Right atrium auricular region (tissue), 2 donors: ENCODE measurements around the gene NLRP2B. TPM values are rescaled to one million over a fixed set of nuclear protein-coding genes. Genes with fewer than 3 reads are reported as not detected.
"Not testable (repeated sequence)": the region's sequence is repeated elsewhere in the genome, so short reads cannot be mapped to it uniquely, and the experiment has no call there.

Source experiments
- DNase-seq: peaks from one replicate; pipeline ENCODE4 v3.0.0-alpha.2; 2019; ENCODE audit warnings: low spot score
- H3K27ac ChIP-seq, 2 donors: fragments of 200-600 bp; sonication (generic); 1 replicate in 1 of 2; 2 replicates in 1 of 2; pipeline ENCODE4 v1.5.1; 2016 to 2019
- H3K27me3 ChIP-seq, 2 donors: fragments of 200-600 bp; sonication (generic); one replicate each; pipeline versions ENCODE4 v1.5.1 to v1.6.0; 2017 to 2019
- H3K36me3 ChIP-seq: fragments of 200-600 bp; sonication (generic); one replicate; pipeline ENCODE4 v1.5.1; 2016
- H3K4me1 ChIP-seq, 2 donors: fragments of 200-600 bp; sonication (generic); one replicate each; pipeline versions ENCODE4 v1.5.1 to v1.6.0; 2017 to 2019
- H3K4me3 ChIP-seq, 2 donors: fragments of 200-600 bp; sonication (generic); 1 replicate in 1 of 2; 2 replicates in 1 of 2; pipeline ENCODE4 v1.5.1; 2017 to 2019; ENCODE audit warnings: mild to moderate bottlenecking in 1 of 2, moderate library complexity in 1 of 2
- H3K9me3 ChIP-seq, 2 donors: fragments of 200-600 bp; sonication (generic); one replicate each; pipeline ENCODE4 v1.5.1; 2019
- total RNA-seq, 2 donors: library from RNA; depleted of rRNA; stranded (reverse); fragments of >200 nt; gene quantifications; one replicate each; pipeline ENCODE4 v1.1.0, GENCODE V29; 2016
- TF ChIP-seq, protein P1 (sequence below), 2 donors: fragments of 200-600 bp; sonication (generic); IDR thresholded peaks; one replicate each; pipeline ENCODE4 v1.5.1; 2019; ENCODE audit warnings: antibody characterized with exemption in 2 of 2

Gene NLRP2B
- total RNA-seq, 2 donors from 2014 or later, result not detected

DNA sequence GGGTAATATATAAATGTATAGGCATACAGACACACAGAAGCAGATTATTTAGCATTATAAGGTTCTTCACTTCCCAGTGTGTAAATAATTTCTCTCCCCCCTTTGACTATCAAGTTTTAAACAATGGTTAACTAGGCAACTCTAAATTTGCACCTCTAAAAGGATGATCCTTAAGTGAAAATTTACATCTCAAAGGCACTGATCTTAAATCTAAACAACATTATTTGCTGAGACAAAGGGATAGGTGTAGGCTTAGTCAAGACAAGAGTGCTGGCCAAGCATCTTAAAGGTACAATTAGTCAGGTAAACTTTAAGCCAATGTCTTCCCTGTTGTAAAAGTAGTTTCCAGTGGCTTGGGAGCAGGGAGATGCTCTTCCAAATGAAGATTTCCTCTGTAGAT is 33.0 kb downstream of the NLRP2B start:
- Histone ChIP-seq H3K9me3 (no peaks in the 10 kb centered on the region), H3K4me1 (no peaks in the 10 kb centered on the region), H3K27me3 (no peaks in the 10 kb centered on the region), H3K27ac (no peak overlapping the region), H3K36me3 (no peaks in the 10 kb centered on the region), H3K4me3 (no peak overlapping the region)
- DNase-seq, result no peak
- TF ChIP-seq, protein P1, sequence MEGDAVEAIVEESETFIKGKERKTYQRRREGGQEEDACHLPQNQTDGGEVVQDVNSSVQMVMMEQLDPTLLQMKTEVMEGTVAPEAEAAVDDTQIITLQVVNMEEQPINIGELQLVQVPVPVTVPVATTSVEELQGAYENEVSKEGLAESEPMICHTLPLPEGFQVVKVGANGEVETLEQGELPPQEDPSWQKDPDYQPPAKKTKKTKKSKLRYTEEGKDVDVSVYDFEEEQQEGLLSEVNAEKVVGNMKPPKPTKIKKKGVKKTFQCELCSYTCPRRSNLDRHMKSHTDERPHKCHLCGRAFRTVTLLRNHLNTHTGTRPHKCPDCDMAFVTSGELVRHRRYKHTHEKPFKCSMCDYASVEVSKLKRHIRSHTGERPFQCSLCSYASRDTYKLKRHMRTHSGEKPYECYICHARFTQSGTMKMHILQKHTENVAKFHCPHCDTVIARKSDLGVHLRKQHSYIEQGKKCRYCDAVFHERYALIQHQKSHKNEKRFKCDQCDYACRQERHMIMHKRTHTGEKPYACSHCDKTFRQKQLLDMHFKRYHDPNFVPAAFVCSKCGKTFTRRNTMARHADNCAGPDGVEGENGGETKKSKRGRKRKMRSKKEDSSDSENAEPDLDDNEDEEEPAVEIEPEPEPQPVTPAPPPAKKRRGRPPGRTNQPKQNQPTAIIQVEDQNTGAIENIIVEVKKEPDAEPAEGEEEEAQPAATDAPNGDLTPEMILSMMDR (IDR thresholded peaks at IDR 0.05), result no peak

DNA sequence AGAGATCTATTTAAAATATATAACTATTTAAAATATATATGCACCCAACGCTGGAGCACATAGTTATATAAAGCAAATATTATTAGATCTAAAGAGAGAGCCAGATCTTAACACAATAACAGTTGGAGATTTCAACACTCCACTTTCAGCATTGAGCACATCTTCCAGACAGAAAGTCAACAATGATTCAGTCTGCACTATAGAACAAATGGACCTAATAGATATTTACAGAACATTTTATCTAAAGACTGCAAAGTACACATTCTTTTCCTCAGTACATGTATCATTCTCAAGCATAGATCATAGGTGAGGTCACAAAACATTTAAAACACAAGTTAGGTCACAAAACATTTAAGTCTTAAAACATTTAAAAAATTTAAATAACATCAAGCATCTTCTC is 36.4 kb downstream of the NLRP2B start:
- Histone ChIP-seq H3K9me3 (no peaks in the 10 kb centered on the region), H3K27me3 (no peaks in the 10 kb centered on the region), H3K27ac (no peak overlapping the region), H3K4me1 (no peaks in the 10 kb centered on the region), H3K4me3 (no peak overlapping the region), H3K36me3 (no peaks in the 10 kb centered on the region)
- TF ChIP-seq, protein P1 (IDR thresholded peaks at IDR 0.05), result no peak
- DNase-seq, result no peak

- Histone ChIP-seq H3K4me3 (no peak overlapping the region), H3K27ac (no peak overlapping the region), H3K27me3 (no peaks in the 10 kb centered on the region), H3K9me3 (no peaks in the 10 kb centered on the region), H3K4me1 (no peaks in the 10 kb centered on the region), H3K36me3 (no peaks in the 10 kb centered on the region)
- no peak for DNase-seq
- TF ChIP-seq, protein P1 (IDR thresholded peaks at IDR 0.05), result no peak
These were observed 38.7 kb downstream of the NLRP2B start for GRCh38 chrX:57641338-57641737.

DNA sequence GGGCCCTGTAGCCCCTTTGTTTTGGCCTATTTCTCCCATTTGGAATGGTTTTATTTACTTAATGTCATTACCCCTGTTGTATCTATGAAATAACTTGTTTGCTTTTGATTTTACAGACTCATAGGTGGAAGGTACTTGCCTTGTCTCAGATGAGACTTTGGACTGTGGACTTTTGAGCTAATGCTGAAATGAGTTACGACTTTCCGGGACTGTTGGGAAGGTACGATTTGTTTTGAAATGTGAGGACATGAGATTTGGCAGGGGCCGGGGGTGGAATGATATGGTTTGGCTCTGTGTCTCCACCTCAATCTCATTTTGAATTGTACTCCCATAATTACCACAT is 39.4 kb downstream of the NLRP2B start:
- Histone ChIP-seq H3K4me1 (no peaks in the 10 kb centered on the region), H3K36me3 (no peaks in the 10 kb centered on the region), H3K9me3 (no peaks in the 10 kb centered on the region), H3K27me3 (no peaks in the 10 kb centered on the region), H3K4me3 (no peak overlapping the region), H3K27ac (no peak overlapping the region)
- TF ChIP-seq, protein P1 (IDR thresholded peaks at IDR 0.05), result no peak
- DNase-seq, result no peak

DNA sequence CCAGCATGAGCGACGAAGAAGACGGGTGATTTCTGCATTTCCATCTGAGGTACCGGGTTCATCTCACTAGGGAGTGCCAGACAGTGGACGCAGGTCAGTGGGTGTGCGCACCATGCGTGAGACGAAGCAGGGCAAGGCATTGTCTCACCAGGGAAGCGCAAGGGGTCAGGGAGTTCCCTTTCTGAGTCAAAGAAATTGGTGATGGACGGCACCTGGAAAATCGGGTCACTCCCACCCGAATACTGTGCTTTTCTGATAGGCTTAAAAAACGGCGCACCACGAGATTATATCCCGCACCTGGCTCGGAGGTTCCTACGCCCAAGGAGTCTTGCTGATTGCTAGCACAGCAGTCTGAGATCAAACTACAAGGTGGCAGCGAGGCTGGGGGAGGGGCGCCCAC is 50.6 kb downstream of the NLRP2B start:
- H3K27ac ChIP-seq, H3K27me3 ChIP-seq, H3K4me3 ChIP-seq, H3K4me1 ChIP-seq, DNase-seq, H3K36me3 ChIP-seq: not testable (repeated sequence)
- peaks cover 0 to 43% of the 10 kb centered on the region in 2 donors for H3K9me3 ChIP-seq

Other genes with a start within 250 kb of the NLRP2B start
- 1 to 10 TPM; 7.5 TPM for gene ZXDB, start 88.2 kb downstream of the NLRP2B start, total RNA-seq
- 1 to 10 TPM; 5.1 to 5.3 TPM for gene ZXDA, start 230.2 kb upstream of the NLRP2B start, total RNA-seq